GM19025 (cell line): ENCODE data around the gene ZIC2.

ENCODE experiments used
- ATAC-seq: cut with Tn5 transposase; IDR thresholded peaks from one replicate; pipeline ENCODE4 v1.9.1; 2021; ENCODE audit warnings: mild to moderate bottlenecking, low read depth, moderate library complexity; ENCODE audit not compliant: unreplicated experiment

The ZIC2 gene

DNA sequence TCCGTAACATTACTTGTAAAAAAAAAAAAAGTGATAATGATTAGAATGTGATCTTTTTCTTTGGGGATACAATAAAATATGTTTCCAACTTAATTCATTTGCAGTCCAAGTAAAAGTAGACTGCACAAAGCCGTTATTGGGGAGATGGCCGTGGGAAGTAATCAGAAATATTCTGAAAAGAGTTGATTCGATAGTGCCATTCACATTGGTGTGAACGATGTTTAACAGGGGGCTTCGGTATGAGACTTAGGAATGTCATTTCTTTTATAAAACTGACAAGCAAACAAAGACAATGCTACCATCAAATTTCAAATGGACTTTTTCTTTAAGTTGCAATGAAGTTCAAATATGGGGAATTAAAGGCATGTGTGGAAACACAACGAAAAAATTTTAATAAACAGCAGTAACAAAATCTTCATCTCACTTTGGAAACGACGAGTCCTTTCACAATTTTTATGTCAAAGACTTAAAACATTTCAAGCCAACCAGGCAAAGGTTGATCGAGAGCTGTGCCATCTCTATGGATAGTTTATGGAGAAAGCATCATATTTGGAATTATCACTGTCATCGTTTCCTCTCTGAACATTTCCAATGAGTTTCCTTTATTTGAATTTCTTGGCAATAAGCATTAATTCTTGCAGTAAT lies 8.3 kb upstream of the ZIC2 start:
- no peak for ATAC-seq

- no peak for ATAC-seq
Observed at GRCh38 chr13:99973808-99974185, 7.8 kb upstream of the ZIC2 start.

DNA sequence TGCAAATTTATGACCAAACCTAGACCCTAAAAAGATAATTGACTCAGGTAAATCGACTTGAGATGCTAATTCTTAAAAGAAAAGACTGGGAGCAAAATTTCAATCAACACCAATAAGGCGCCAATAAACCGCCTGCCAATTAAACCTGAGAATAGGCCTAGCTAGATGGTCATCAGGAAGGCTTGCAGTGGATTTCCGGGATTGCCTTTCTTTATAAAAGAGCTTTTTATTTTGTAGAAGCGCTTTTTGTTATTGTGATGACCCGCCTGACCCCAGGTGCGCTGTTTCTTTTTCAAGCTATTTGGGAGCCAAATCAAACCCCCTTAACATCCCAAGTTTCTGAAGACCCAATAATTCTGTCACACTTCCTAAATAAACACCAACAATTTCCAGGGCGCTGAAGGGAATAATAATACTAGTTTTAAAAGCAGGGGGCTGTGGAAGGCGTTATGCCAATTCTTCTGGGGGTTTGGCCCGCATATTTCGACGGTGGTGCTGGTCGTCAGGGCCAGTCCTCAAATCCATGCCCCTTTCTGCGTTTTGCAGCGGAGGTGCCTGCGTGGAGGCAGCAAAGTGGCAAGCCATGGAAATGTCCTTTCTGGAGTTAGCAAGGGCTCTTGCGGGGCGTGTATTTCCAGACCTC lies 7.2 kb upstream of the ZIC2 start:
- no peak for ATAC-seq

DNA sequence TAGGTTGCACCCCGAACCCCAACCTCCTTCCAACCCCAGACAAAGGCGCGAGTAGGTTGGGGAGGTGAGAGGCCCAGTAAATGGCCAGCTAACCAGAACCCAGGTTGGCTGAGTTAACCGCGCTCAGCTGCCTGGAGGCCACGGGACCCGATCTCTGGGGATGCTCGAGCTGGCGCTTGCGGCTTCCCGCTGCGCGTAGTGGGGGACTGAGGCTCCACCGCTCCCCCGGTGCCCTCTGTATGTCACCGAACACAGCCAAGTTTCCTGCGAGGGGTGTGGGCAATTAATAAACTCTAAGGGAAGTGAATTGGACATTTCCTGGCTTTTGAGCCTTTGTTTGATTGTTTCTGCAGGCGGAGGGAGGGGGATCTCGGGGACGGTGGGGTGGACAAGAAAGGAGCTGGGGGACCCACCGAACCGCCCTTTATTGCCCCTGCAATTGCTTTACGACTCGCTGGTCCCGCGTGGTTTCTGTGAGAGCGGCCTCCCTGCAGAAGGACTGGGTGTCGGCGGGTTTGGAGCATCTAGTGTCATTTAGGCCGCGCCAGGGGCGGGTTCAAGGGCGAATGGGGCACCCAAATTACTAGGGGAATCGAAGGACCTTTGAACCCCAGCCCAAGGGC lies 6.5 kb upstream of the ZIC2 start:
- no peak for ATAC-seq

DNA sequence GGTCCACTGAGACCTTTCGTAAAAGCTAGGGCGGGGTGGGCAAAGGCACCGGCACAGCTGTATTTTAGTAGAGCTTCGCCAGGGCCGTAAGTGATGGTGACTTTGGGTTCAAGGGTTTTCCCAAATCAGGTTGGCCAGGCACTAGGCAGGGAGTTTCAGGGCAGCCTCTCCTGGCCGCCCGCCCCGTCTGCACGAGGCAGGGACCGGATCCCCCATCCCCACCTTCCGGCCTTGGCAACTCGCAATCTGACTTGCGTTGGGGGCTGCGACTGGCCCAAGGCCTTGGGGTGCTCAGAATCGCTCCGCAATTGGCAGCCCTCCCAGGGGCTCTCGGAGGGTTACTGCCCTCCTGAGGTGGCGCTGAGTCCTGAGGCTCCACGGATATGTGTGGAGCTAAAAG lies 6.0 kb upstream of the ZIC2 start:
- no peak for ATAC-seq

- no peak for ATAC-seq
Observed at GRCh38 chr13:99976575-99976974, 5.0 kb upstream of the ZIC2 start.

- no peak for ATAC-seq
Observed at GRCh38 chr13:99977334-99977911, 4.2 kb upstream of the ZIC2 start.

GRCh38 chr13:99977912-99978798 lies 3.4 kb upstream of the ZIC2 start:
- no peak for ATAC-seq

GRCh38 chr13:99978799-99979452 lies 2.7 kb upstream of the ZIC2 start:
- ATAC-seq, result no peak

DNA sequence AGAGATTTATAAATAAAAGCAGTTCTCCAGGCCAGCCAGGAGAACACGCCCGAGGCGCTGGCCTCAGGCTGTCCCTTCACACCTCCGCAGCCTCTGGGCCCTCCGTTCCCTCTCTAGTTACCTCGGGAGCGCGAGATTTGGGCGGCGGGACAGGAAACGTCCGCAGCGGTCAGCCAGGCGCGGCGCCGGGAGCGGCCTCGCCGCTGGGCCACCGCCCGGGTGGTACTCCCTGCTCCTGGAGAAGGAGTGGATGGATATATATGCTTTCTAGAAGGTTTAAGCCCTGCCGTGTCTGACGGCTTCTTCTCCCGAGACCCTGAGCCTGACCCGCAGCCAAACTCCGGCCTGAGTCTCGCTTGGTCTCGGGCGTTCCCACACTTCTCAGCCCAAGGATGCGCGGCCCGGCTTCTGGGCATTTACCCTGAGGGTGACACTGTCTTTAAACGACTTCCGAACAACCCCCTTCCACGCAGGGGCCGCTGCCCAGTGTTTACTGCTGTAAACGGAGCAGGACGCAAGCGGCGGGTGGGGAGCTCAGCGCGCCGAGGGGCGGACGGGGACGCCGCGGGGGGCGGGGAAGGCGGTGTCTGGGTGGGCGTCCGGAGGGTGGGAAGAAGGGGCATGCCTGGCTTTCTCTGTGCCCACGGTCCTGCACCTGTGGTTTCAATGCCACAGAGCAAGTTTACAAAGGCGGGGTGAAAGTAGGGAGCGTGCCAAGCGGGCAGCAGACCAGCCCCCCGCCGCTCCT lies 2.0 kb upstream of the ZIC2 start:
- no peak for ATAC-seq

DNA sequence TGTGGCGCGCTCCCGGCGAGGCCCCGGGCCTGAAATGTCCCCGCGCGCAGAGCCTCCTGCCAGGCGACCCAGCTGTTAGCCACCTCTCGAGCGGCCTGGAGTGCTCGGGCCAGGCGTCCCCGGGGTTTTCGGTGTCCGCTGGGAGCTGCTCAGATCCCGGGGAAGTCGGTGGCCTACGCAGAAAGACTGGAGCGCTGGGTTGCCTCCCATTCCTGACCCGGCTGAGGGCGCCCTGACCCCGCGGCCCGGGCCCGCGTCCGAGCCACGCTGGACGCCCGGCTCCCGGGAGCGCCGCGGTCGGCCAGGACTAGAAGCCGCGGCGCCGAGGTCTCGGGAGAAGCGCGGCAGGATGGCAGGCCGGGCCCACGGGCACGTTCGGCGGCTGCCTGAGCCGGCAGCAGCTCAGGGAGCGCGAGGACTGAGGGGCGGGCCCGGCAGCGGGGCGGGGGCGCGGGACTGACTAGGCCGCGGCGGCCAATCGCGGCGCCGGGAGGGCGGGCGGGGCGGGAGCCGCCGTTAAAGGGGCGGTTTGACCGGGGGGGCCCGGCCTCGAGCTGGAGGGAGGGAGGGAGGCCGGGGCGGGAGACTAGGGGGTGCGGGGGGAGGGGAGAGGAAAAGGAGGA lies 1.3 kb upstream of the ZIC2 start:
- peak; percentile 70 for ATAC-seq

GRCh38 chr13:99980824-99981734 lies 505 bp upstream of the ZIC2 start:
- ATAC-seq, result no peak

- no peak for ATAC-seq
Observed at GRCh38 chr13:99982036-99982730, 599 bp downstream of the ZIC2 start.

GRCh38 chr13:99982731-99983498 lies 1.3 kb downstream of the ZIC2 start:
- no peak for ATAC-seq

DNA sequence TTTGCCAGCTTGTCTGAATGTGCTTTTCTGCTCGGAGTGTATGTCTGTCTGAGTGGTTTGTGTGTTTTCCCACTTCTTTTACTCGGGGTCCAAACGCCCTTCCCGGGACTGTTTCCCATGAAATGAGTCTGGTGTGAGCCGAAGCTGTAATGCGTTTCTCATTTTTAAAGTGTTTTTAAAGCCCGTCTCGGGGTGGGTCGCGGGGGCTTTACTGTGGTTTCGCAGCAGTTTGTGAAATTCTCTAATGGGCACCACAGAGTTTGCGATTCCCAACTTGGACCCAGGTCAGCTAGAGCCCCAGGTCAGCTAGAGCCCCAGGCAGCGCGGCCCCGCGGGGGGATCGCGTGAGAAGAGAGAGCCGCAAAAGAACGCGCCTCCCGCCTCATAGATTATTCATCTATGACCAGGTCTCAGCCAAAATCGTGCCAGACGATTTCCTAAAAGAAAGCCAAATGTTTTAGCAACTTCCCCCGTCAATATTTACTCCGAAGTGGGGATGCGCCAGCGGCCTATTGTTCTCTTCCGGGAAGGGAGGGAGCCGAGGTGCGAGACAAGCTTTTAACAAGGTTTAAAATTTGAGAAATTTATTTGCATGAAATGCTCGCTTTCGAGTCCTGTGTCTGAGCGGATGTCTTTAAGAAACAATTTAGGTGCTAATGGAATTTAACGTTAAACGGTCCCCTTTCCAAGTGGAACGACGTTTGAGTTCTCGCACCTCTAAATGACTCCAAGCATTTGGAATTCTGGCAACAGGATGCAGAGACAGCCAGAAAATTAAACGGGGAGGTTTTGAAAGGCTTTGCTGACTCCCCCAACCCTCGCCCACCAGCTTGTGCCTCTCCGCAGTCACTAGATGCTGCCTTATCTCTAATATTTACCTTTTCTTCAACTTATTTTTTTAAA lies 2.2 kb downstream of the ZIC2 start:
- ATAC-seq, result no peak
